ENCODE results near the gene APOBEC3A. TPM values are rescaled to one million over a fixed set of nuclear protein-coding genes. Genes with fewer than 3 reads are reported as not detected.

The APOBEC3A gene
- polyA plus RNA-seq, 6 donors from 2014 or later: 0.29 to 2.8 (median 0.40) TPM; not detected in 3

DNA sequence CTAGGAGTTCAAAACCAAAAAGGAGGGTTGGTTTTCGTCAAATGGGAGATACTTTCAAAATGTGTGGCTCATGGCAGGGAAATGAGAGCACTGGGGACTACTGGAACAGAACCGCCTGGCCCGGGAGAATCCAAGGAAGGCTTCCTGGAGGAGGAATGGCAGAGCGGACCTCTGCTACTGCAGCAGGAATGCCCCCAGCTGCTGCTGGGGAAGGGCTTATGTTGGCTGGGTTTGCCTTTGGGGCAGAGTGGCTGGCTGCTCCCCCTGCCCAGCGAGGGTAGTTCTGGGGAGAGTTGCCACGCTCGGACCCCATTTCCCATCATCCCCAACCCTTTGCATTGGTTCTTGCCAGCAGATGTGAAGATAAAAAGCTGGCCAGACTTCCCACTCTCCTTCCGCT is 10.6 kb upstream of the APOBEC3A start:
- Mint-ChIP-seq H3K9me3 (no peaks in the 10 kb centered on the region), H3K36me3 (no peaks in the 10 kb centered on the region), H3K4me3 (no peak overlapping the region), H3K27me3 (peaks cover 21 to 65% (median 55%) of the 10 kb centered on the region in 3 donors), H3K27ac (no peak overlapping the region), H3K4me1 (peaks cover 15 to 42% (median 27%) of the 10 kb centered on the region in 3 donors)
- ATAC-seq (ENCODE audit: low read depth in 2 of 2) (no peak), DNase-seq (no peak)

DNA sequence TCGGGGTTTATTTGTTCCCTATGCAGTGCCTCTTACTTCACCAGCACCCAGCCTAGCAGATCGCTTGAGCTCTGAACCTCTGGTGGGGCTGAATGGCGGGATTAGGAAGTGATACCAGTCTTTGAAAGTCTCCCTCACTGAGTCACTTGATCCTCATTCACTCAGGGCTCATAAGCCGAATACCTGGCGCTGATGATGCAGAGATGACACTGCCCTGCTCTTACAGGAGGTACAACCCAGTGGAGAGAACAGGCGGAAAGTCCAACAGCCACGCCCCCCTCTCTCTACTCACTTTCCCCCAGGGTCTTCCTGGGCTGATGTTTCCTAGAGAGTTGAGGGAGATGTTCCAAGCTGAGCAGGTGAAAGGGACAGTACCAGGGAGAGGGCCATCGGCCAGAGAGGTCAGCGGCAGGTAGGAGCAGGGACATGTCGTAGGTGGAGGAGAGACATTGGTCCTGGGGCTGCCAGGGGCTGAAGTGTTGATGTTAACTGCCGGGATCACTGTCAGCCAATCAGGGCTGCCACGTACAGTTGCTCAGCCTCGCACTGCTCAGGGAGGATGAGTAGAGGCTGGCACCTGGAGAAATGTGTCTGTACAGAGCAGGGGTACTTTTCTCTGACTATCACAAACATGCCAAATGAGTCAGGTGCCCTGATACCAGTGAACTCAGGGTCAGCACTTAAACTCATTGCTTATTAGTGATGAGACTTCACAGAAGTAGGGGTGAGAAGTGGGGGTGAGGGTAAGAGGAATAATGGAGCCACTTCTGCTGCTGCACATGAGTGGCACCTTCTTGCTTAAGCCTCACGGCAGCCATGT is 9.9 kb upstream of the APOBEC3A start:
- Mint-ChIP-seq H3K27me3 (peaks cover 21 to 70% (median 55%) of the 10 kb centered on the region in 3 donors), H3K4me1 (peaks cover 11 to 35% (median 21%) of the 10 kb centered on the region in 3 donors), H3K27ac (peak overlapping the region in 1 of 6 donors; percentile 42), H3K4me3 (no peak overlapping the region), H3K9me3 (no peaks in the 10 kb centered on the region), H3K36me3 (no peaks in the 10 kb centered on the region)
- peak; percentile 61 to 71 for ATAC-seq (ENCODE audit: low read depth in 2 of 2)
- no peak for DNase-seq

DNA sequence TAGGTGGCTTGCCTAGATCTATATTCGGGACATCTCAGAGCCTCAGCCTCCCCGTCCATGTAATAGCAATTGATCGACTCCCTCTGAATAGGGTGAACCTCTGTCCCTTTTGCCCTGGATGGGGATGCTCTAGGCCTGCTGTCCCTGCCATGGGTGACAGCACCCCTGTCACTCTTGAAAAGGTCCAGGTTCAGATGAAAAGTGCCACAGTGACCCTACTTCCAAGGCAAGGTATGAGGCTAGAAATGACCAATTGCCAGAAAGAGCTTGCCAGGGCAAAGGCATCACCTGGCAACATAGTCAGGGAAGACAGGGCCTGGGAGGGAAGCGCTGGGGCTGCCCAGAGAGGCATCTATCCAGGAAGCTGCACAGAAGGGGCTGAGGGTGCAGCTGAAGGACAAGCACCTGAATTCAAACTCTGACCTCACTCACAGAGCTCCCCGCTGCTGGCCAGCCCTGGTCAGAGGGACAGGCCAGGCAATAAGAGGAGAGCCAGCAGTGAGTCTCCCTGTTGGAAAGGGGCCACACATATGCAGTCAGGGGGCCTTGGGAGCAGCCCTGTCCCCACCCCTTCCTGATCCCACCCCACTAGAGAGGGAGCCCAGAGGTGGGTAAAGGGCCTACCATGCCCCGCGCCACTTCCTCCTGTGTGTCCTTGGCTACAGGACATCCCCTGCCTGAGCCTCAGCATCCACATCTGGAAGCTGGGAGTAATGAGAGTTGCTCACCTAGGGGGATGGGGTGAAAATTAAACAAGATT is 9.0 kb upstream of the APOBEC3A start:
- H3K27ac Mint-ChIP-seq: peak overlapping the region in 1 of 6 donors; percentile 10
- peaks cover 3 to 27% (median 15%) of the 10 kb centered on the region in 3 donors for H3K4me1 Mint-ChIP-seq
- ATAC-seq (ENCODE audit: low read depth in 2 of 2) (no peak), DNase-seq (no peak)
- no peaks in the 10 kb centered on the region for H3K9me3 Mint-ChIP-seq
- no peaks in the 10 kb centered on the region for H3K36me3 Mint-ChIP-seq
- H3K27me3 Mint-ChIP-seq: peaks cover 21 to 66% (median 55%) of the 10 kb centered on the region in 3 donors
- H3K4me3 Mint-ChIP-seq: no peak overlapping the region

DNA sequence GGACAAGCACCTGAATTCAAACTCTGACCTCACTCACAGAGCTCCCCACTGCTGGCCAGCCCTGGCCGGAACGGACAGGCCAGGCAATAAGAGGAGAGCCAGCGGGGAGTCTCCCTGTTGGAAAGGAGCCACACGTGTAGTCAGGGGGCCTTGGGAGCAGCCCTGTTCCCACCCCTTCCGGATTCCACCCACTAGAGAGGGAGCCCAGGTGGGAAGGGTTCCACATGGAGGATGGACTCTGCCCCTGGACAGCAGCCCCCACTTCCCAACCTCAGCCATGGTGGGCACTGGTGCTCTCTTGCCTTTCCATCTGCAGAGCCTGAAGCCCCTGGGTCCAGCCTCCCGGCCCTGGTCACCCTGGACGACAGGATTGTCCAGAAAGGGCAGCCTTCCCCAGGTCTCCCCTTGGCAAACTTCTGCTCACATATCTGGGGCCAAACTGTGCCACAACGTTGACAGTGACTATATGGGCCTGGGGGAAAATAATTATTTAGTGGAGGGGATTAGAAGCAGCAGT is 7.5 kb upstream of the APOBEC3A start:
- Mint-ChIP-seq H3K27ac (no peak overlapping the region), H3K36me3 (no peaks in the 10 kb centered on the region), H3K4me1 (peaks cover 0 to 11% (median 0%) of the 10 kb centered on the region in 3 donors), H3K4me3 (no peak overlapping the region), H3K9me3 (no peaks in the 10 kb centered on the region), H3K27me3 (peaks cover 21 to 57% (median 52%) of the 10 kb centered on the region in 3 donors)
- DNase-seq (no peak), ATAC-seq (ENCODE audit: low read depth in 2 of 2) (no peak)

DNA sequence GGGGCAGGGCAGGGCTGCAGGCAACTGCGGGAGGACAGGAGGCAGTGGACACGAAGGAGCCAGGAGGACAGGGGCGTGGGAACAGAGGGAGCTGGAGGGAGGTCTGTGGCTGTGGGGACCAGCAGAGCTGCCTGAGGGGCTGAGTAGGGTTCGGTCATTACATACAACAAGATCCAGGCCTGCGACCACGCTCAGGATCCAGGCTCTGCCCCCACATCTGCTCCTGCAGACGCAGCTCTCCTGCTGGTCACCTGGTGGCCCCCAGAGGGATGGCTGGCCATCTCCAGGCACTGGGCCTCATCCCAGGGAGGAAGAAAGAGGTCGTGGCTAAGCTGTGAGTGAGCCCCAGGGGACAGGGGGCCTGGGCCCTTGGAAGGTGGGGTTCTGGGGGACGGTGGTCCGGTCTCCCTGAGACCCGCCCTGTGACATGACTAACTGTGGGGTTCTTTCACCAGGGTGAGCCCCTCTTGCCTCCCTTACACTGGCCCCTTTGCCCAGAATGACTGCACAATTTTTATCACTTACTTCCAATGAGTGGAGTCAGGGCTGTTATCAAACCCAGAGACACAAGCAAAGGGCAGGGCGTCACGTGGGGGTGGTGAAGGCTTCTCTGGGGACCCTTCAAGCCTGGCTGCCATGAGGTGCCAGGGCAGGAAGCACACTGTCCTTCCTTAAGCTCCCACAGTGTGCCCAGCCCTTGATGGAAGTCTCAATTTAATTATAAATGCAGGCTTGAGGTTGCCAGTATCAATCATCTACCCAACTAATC is 6.7 kb upstream of the APOBEC3A start:
- no peak for ATAC-seq (ENCODE audit: low read depth in 2 of 2)
- no peaks in the 10 kb centered on the region for H3K9me3 Mint-ChIP-seq

DNA sequence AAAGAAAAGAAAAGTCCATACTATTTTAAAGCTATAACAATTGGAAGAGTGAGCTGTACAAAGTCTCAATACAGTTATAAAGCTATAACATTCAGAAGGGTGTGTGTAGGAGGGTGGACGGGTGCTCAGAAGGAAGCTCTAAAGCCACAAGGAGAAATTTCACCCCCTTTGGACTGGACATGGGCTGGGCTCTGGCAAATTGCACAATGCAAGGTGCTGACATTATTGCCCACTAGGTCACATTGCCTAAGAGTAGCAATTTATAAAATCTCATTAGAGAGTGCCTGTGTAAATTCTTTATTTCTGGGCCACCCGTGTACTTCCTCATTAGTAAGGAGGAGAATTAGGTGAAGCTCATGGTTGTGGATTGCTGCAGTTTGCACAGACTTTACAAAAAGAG is 5.7 kb upstream of the APOBEC3A start:
- ATAC-seq (ENCODE audit: low read depth in 2 of 2): no peak
- Mint-ChIP-seq H3K27ac (no peak overlapping the region), H3K27me3 (peaks cover 10 to 51% (median 44%) of the 10 kb centered on the region in 3 donors), H3K36me3 (no peaks in the 10 kb centered on the region), H3K4me1 (peaks cover 0 to 4% (median 3%) of the 10 kb centered on the region in 3 donors), H3K4me3 (no peak overlapping the region), H3K9me3 (no peaks in the 10 kb centered on the region)
- DNase-seq: no peak

More for the DNA sequence above, 6.7 kb upstream of the APOBEC3A start:
- Mint-ChIP-seq H3K27ac (no peak overlapping the region), H3K27me3 (peaks cover 18 to 54% (median 51%) of the 10 kb centered on the region in 3 donors), H3K4me3 (no peak overlapping the region), H3K4me1 (peaks cover 0 to 9% (median under 1%) of the 10 kb centered on the region in 3 donors), H3K36me3 (no peaks in the 10 kb centered on the region)
- DNase-seq: no peak

DNA sequence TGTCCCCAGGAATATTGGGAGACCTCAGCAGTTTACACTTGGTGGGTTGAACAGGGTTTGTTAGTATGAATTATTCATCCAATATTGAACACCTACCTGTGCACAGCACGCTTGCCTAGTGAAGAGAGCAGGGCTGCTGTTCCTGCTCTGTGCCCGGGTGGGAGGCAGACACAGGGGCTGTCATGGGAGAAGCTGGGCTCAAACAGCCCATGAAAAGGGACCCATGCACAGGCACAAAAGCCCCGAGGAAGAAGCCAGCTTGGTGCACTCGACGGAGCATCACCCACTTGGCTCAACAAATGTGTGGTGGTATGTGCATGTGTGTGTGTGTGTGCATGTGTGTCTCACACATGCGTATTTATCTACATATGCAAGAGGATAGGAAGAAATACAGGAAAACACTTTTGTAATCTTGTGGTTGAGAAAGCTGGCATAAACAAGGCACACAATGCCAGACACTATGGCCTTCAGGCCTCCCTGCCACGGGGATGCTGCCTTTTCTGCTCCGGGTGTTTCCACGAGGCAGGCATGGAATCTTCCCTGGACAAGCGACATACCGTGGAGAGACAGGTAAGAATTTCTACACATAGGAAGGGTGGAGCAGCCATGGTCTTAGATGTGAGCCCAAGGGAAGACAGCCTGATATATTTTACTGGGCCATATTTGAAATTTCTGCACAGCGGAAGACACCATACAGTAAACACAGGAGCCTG is 5.0 kb upstream of the APOBEC3A start:
- Mint-ChIP-seq H3K27ac (peak overlapping the region in 1 of 6 donors; percentile 60), H3K36me3 (no peaks in the 10 kb centered on the region), H3K4me1 (peaks cover 0 to 7% (median 0%) of the 10 kb centered on the region in 3 donors), H3K9me3 (no peaks in the 10 kb centered on the region), H3K4me3 (peak overlapping the region in 1 of 8 donors; percentile 9), H3K27me3 (peaks cover 8 to 44% (median 36%) of the 10 kb centered on the region in 3 donors)
- no peak for ATAC-seq (ENCODE audit: low read depth in 2 of 2)
- no peak for DNase-seq

DNA sequence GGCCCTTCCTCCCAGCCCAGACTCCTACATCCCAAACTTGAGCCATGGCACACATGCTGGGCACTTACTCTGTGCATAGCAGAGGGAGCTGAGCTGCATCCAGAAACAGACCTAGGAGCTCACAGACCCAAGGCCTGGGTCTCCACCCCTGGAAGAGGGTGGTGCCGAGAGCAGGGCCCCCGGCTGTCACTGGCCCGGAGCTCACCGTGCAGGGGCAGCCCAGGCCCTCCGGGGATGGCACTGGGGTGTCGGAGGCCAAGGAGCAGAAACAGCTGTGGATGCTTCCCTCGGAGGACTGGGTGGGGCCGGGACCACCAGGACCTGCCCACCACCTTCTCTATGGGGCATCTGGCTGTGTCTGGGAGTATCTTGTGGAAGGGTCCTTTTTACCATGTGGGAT is 4.3 kb upstream of the APOBEC3A start:
- H3K36me3 Mint-ChIP-seq: no peaks in the 10 kb centered on the region
- ATAC-seq (ENCODE audit: low read depth in 2 of 2) (no peak), DNase-seq (no peak)
- H3K4me3 Mint-ChIP-seq: peak overlapping the region in 1 of 8 donors; percentile 9
- H3K9me3 Mint-ChIP-seq: no peaks in the 10 kb centered on the region
- H3K4me1 Mint-ChIP-seq: peaks cover 0 to 7% (median 0%) of the 10 kb centered on the region in 3 donors
- H3K27ac Mint-ChIP-seq: no peak overlapping the region
- H3K27me3 Mint-ChIP-seq: peaks cover 4 to 37% (median 31%) of the 10 kb centered on the region in 3 donors

DNA sequence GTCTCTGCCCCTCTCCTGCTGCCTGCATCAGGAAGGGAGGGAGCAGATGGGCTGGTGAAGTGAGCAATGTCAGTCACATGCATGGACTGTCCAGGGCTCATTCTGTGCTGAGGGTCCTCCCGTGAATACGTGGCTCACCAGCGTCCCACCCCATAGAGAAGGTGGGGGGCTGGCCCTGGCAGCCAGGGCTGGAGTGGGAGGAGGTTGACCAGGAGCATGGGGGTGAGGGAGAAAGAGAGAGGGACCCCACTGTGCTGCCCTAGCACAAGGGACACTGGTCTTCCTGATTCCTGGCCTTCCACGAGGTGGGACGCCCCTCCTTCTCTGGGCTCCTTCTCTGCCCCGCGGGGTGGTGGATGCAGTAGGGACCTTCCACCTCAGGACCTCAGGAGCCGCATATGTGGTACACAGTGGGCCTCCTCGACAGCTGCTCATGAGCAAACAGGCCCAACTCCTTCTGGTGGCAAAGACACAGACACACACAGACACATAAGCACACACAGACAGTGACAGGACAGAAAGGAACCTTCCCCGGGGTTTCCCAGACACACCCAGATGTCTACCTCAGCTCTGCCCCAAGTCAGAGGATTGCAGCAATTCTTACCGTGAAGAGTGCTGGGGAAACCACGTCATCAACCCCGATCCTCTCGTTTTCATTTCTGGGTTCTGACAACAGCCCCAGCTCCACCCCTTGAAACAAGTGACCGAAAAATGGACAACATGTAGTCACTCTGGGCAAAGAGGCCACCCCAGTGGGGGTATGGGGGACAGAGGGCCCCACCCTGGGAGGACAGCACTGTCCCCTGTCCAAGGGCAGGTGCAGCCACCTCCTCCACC is 3.6 kb upstream of the APOBEC3A start:
- peaks cover 4 to 38% (median 31%) of the 10 kb centered on the region in 3 donors for H3K27me3 Mint-ChIP-seq
- no peaks in the 10 kb centered on the region for H3K9me3 Mint-ChIP-seq
- peaks cover 2 to 7% (median 6%) of the 10 kb centered on the region in 3 donors for H3K4me1 Mint-ChIP-seq
- H3K36me3 Mint-ChIP-seq: no peaks in the 10 kb centered on the region
- peak; percentile 56 to 61 for ATAC-seq (ENCODE audit: low read depth in 2 of 2)
- peak overlapping the region in 2 of 6 donors; percentile 6 to 70 for H3K27ac Mint-ChIP-seq
- DNase-seq: no peak
- peak overlapping the region in 1 of 8 donors; percentile 25 for H3K4me3 Mint-ChIP-seq

DNA sequence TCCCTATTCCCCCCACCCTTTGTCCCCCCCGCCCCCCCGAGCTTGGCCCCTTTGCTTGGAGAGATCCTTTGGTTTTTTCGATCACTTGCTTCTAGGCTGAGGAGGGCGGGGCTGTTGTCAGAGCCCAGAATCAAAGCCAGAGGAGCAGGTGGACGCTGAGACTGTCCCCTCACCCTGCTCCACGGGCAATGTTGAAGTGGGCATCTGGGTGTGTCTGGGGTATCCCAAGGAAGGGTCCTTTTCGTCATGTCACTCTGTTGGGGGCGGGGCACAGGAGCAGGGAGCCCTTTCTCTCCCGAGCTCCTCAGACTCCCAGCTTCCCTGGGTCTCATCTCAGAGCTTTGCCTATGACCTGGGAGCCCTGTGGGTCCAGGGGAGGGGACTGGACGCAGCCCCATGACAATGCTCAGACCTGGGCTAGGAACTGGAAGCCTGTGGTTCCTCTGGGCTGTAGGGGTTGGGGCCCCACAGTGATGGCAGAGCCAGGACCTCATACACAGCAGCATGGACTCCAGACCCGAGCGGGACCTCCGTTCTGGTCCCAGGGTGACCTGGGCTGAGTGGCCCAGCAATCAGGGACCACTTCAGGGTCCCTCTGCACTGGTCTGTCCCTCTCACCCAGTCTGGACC is 2.9 kb upstream of the APOBEC3A start:
- no peak for DNase-seq
- Mint-ChIP-seq H3K9me3 (no peaks in the 10 kb centered on the region), H3K27me3 (peaks cover 4 to 40% (median 30%) of the 10 kb centered on the region in 3 donors), H3K36me3 (no peaks in the 10 kb centered on the region), H3K4me1 (peaks cover 2 to 7% (median 7%) of the 10 kb centered on the region in 3 donors), H3K27ac (no peak overlapping the region), H3K4me3 (no peak overlapping the region)
- no peak for ATAC-seq (ENCODE audit: low read depth in 2 of 2)

DNA sequence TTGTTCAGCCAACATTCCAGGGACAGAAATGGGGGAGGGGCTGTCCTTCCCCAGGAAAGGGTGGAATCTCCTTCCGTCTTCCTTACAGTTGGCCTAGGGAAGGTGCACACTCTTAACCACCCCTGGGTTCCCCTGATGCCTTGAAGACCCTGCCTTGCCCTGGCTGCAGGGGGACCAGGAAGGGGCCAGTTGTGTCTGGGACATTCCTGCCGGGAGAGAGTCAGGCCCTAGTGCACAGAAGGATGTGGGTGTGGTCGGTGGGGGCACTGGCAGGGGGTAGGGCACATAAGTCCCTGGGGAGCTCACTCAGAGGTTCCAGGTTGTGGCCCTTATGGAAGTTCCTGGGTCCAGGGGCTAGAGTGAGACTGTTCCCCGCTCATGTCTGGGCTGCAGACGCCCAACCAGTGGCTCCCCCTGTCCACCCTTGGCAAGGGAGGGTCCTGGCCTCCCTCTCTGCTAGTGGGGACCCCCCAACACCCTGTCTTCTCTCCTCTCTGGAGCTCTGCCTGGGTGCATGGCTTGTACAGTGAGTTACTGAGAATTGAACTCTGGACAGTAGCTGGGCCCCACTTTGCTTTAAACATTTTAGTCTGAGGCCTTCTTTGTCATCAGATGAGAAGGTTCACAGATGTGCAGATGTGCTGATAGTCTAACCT is 2.0 kb upstream of the APOBEC3A start:
- Mint-ChIP-seq H3K4me3 (peak overlapping the region in 1 of 8 donors; percentile 42), H3K4me1 (peaks cover 2 to 7% (median 7%) of the 10 kb centered on the region in 3 donors), H3K36me3 (no peaks in the 10 kb centered on the region), H3K27me3 (peaks cover 4 to 32% (median 23%) of the 10 kb centered on the region in 3 donors), H3K9me3 (no peaks in the 10 kb centered on the region), H3K27ac (peak overlapping the region in 1 of 6 donors; percentile 33)
- ATAC-seq (ENCODE audit: low read depth in 2 of 2) (no peak), DNase-seq (no peak)

All from naive B cell (primary cell).